ENCODE data around the gene ACAD8.

Gene ACAD8

DNA sequence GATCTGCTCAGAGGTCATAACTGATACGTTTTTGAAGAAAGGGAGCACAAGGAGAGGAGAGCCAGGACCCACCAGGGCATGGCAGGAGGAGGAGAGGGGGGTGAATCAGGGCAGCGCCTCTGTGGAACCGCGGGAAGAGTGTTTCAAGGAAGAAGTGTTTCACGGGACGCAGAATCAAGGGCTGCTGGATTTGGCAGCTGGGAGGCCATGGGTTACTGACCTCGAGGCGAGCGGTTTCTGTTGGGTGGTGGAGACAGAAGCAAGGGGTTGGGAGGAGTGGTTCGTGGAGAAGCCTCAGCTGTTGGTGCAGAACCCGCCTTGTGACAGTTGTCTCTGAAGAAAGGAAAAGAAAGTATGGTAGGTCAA lies 15.8 kb upstream of the ACAD8 start:
- no peak for DNase-seq (ENCODE audit: insufficient read length, low spot score)
- TF ChIP-seq TAF1 (IDR thresholded peaks at IDR 0.05; ENCODE audit: low read depth, low read length) (no peak), POLR2A (IDR thresholded peaks at IDR 0.05; ENCODE audit: low read depth, low read length) (no peak), POLR2AphosphoS5 (IDR thresholded peaks at IDR 0.05; ENCODE audit: low read depth, low read length) (no peak), SPI1 (IDR thresholded peaks at IDR 0.05; ENCODE audit: low read depth, low read length) (no peak), PAX5 (IDR thresholded peaks at IDR 0.05; ENCODE audit: insufficient read depth, low read length, severe bottlenecking) (no peak), POU2F2 (IDR thresholded peaks at IDR 0.05; ENCODE audit: low read depth, low read length) (no peak)
- no peak for FAIRE-seq

DNA sequence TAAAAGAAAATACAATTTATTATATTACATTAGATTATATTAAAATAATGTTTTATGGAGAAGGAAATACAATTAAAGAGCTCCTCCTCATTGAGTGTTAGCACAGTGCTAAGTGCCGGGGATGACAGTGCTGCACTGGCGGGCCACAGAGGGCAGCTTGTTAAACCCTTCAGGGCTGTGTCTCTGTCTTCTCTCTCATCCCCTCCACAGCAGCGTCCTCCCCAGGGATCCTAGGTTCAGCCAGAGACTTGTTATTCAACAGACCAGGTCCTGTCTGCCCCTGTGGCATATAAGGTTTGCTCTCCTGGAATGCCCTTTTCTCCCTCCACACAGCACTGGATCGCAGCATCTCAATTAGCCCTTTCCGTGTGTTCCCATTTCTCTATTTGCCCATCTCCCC lies 14.4 kb upstream of the ACAD8 start:
- TF ChIP-seq PAX5 (IDR thresholded peaks at IDR 0.05; ENCODE audit: insufficient read depth, low read length, severe bottlenecking), result no peak
- no peak for TF ChIP-seq POLR2A (IDR thresholded peaks at IDR 0.05; ENCODE audit: low read depth, low read length)
- no peak for TF ChIP-seq TAF1 (IDR thresholded peaks at IDR 0.05; ENCODE audit: low read depth, low read length)
- TF ChIP-seq POLR2AphosphoS5 (IDR thresholded peaks at IDR 0.05; ENCODE audit: low read depth, low read length), result no peak
- TF ChIP-seq POU2F2 (IDR thresholded peaks at IDR 0.05; ENCODE audit: low read depth, low read length), result no peak
- no peak for TF ChIP-seq SPI1 (IDR thresholded peaks at IDR 0.05; ENCODE audit: low read depth, low read length)
- no peak for DNase-seq (ENCODE audit: insufficient read length, low spot score)
- FAIRE-seq, result no peak

- no peak for TF ChIP-seq TAF1 (IDR thresholded peaks at IDR 0.05; ENCODE audit: low read depth, low read length)
- no peak for TF ChIP-seq POLR2AphosphoS5 (IDR thresholded peaks at IDR 0.05; ENCODE audit: low read depth, low read length)
- TF ChIP-seq SPI1 (IDR thresholded peaks at IDR 0.05; ENCODE audit: low read depth, low read length), result no peak
- TF ChIP-seq POLR2A (IDR thresholded peaks at IDR 0.05; ENCODE audit: low read depth, low read length), result no peak
- TF ChIP-seq POU2F2 (IDR thresholded peaks at IDR 0.05; ENCODE audit: low read depth, low read length), result no peak
- TF ChIP-seq PAX5 (IDR thresholded peaks at IDR 0.05; ENCODE audit: insufficient read depth, low read length, severe bottlenecking), result no peak
- no peak for DNase-seq (ENCODE audit: insufficient read length, low spot score)
- no peak for FAIRE-seq
Observed at GRCh38 chr11:134240592-134240991, 12.8 kb upstream of the ACAD8 start.

- TF ChIP-seq SPI1 (IDR thresholded peaks at IDR 0.05; ENCODE audit: low read depth, low read length), result no peak
- TF ChIP-seq POU2F2 (IDR thresholded peaks at IDR 0.05; ENCODE audit: low read depth, low read length), result no peak
- TF ChIP-seq TAF1 (IDR thresholded peaks at IDR 0.05; ENCODE audit: low read depth, low read length), result no peak
- TF ChIP-seq POLR2A (IDR thresholded peaks at IDR 0.05; ENCODE audit: low read depth, low read length), result no peak
- no peak for TF ChIP-seq POLR2AphosphoS5 (IDR thresholded peaks at IDR 0.05; ENCODE audit: low read depth, low read length)
- no peak for TF ChIP-seq PAX5 (IDR thresholded peaks at IDR 0.05; ENCODE audit: insufficient read depth, low read length, severe bottlenecking)
- FAIRE-seq, result no peak
- no peak for DNase-seq (ENCODE audit: insufficient read length, low spot score)
Observed at GRCh38 chr11:134242376-134242775, 11.0 kb upstream of the ACAD8 start.

DNA sequence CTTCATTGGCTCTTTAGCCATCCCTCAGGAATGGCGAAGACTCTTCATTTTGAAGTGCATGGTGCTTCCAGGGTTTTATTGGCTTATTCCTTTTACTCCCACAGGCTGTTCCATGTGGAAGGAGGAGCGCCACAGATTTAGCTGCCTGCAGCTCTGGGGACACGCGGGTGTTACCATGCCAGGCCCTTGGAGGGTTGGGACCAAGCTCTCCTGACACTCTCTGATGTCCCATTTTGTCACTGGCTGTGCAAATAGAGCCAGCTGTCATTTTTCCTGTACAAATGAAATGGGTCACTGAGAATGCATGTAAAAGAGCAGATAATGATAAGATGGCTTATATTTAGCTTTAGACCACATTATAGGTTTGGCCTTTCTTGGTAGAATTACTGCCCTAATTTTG lies 9.5 kb upstream of the ACAD8 start:
- FAIRE-seq (no peak), DNase-seq (ENCODE audit: insufficient read length, low spot score) (no peak)
- no peak for TF ChIP-seq SPI1 (IDR thresholded peaks at IDR 0.05; ENCODE audit: low read depth, low read length)
- TF ChIP-seq TAF1 (IDR thresholded peaks at IDR 0.05; ENCODE audit: low read depth, low read length), result no peak
- TF ChIP-seq POLR2AphosphoS5 (IDR thresholded peaks at IDR 0.05; ENCODE audit: low read depth, low read length), result no peak

GRCh38 chr11:134244593-134244992 lies 8.8 kb upstream of the ACAD8 start:
- FAIRE-seq, result peak; percentile 81
- peak; percentile 51 for DNase-seq (ENCODE audit: insufficient read length, low spot score)
- TF ChIP-seq PAX5 (IDR thresholded peaks at IDR 0.05; ENCODE audit: insufficient read depth, low read length, severe bottlenecking), result no peak
- no peak for TF ChIP-seq POLR2AphosphoS5 (IDR thresholded peaks at IDR 0.05; ENCODE audit: low read depth, low read length)
- TF ChIP-seq POU2F2 (IDR thresholded peaks at IDR 0.05; ENCODE audit: low read depth, low read length), result no peak
- no peak for TF ChIP-seq TAF1 (IDR thresholded peaks at IDR 0.05; ENCODE audit: low read depth, low read length)
- TF ChIP-seq SPI1 (IDR thresholded peaks at IDR 0.05; ENCODE audit: low read depth, low read length), result no peak
- TF ChIP-seq POLR2A (IDR thresholded peaks at IDR 0.05; ENCODE audit: low read depth, low read length), result no peak

DNA sequence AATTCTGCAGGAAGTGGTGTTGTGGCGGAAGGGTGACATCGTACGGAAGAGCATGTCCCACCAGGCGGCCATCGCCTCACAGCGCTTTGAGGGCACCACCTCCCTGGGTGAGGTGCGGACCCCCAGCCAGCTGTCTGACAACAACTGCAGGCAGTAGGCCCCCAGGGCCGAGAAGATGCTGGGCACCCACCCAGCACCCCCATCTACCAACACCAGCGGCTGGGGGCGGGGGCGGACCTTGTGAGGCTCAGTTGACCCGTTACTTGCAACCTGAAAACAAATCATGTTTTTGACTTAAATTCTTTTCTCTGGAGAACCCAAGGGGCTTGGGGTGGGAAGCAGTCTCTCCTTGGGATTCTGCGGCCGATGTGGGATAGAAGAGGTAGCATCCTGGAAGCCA lies 7.9 kb upstream of the ACAD8 start:
- no peak for FAIRE-seq
- no peak for TF ChIP-seq POLR2AphosphoS5 (IDR thresholded peaks at IDR 0.05; ENCODE audit: low read depth, low read length)
- TF ChIP-seq SPI1 (IDR thresholded peaks at IDR 0.05; ENCODE audit: low read depth, low read length), result no peak
- TF ChIP-seq POU2F2 (IDR thresholded peaks at IDR 0.05; ENCODE audit: low read depth, low read length), result no peak
- TF ChIP-seq POLR2A (IDR thresholded peaks at IDR 0.05; ENCODE audit: low read depth, low read length), result no peak
- TF ChIP-seq TAF1 (IDR thresholded peaks at IDR 0.05; ENCODE audit: low read depth, low read length), result no peak
- TF ChIP-seq PAX5 (IDR thresholded peaks at IDR 0.05; ENCODE audit: insufficient read depth, low read length, severe bottlenecking), result no peak
- no peak for DNase-seq (ENCODE audit: insufficient read length, low spot score)

DNA sequence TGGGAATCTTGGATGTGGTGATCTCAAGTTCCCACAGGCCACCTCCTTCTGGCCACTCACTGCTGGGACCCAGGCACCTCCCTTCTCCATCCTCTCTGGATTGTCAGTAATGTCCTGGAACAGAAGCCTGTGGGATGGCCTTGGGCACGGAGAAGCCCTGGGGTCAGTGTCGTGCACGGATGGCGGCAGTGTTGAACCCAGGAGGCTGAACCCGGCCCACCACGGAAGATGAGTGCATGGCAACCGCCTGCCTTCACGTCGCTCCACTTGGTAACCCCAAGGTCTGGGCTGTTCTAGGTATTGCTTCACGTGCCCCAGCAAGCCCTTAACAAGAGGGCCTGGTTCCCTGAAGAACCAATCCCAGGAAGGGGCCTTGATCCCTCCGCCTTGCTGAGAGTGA lies 7.3 kb upstream of the ACAD8 start:
- DNase-seq (ENCODE audit: insufficient read length, low spot score), result no peak
- TF ChIP-seq POU2F2 (IDR thresholded peaks at IDR 0.05; ENCODE audit: low read depth, low read length), result no peak
- no peak for TF ChIP-seq PAX5 (IDR thresholded peaks at IDR 0.05; ENCODE audit: insufficient read depth, low read length, severe bottlenecking)
- TF ChIP-seq POLR2A (IDR thresholded peaks at IDR 0.05; ENCODE audit: low read depth, low read length), result no peak
- no peak for TF ChIP-seq TAF1 (IDR thresholded peaks at IDR 0.05; ENCODE audit: low read depth, low read length)
- no peak for TF ChIP-seq POLR2AphosphoS5 (IDR thresholded peaks at IDR 0.05; ENCODE audit: low read depth, low read length)
- TF ChIP-seq SPI1 (IDR thresholded peaks at IDR 0.05; ENCODE audit: low read depth, low read length), result no peak
- no peak for FAIRE-seq

DNA sequence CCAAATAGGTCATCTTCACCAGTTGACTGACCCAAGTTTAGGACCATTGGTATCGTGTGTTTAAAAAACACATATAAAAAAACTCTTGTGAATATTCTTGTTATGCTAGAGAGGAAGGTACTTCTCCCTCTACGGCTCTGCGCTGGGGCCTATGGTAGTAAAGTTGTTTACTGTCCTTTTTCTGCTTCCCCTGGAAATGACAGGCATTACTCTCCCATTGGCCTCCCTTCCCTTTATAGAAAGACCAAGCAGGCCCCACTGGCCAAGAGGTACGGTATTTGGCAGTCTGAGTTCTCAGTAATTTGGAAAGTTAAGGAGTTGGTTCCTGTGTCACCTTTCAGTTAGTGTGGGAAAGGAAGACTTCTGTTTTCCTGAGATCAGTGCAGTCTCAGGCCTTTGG lies 6.7 kb upstream of the ACAD8 start:
- FAIRE-seq (no peak), DNase-seq (ENCODE audit: insufficient read length, low spot score) (no peak)
- no peak for TF ChIP-seq TAF1 (IDR thresholded peaks at IDR 0.05; ENCODE audit: low read depth, low read length)
- TF ChIP-seq PAX5 (IDR thresholded peaks at IDR 0.05; ENCODE audit: insufficient read depth, low read length, severe bottlenecking), result no peak
- TF ChIP-seq POU2F2 (IDR thresholded peaks at IDR 0.05; ENCODE audit: low read depth, low read length), result no peak
- no peak for TF ChIP-seq POLR2A (IDR thresholded peaks at IDR 0.05; ENCODE audit: low read depth, low read length)
- TF ChIP-seq SPI1 (IDR thresholded peaks at IDR 0.05; ENCODE audit: low read depth, low read length), result no peak
- no peak for TF ChIP-seq POLR2AphosphoS5 (IDR thresholded peaks at IDR 0.05; ENCODE audit: low read depth, low read length)

GRCh38 chr11:134248910-134249480 lies 4.4 kb upstream of the ACAD8 start:
- TF ChIP-seq POLR2AphosphoS5 (IDR thresholded peaks at IDR 0.05; ENCODE audit: low read depth, low read length) (no peak), POU2F2 (IDR thresholded peaks at IDR 0.05; ENCODE audit: low read depth, low read length) (no peak), PAX5 (IDR thresholded peaks at IDR 0.05; ENCODE audit: insufficient read depth, low read length, severe bottlenecking) (no peak), SPI1 (IDR thresholded peaks at IDR 0.05; ENCODE audit: low read depth, low read length) (no peak), TAF1 (IDR thresholded peaks at IDR 0.05; ENCODE audit: low read depth, low read length) (no peak), POLR2A (IDR thresholded peaks at IDR 0.05; ENCODE audit: low read depth, low read length) (no peak)
- DNase-seq (ENCODE audit: insufficient read length, low spot score), result no peak
- no peak for FAIRE-seq

Measured in GM12891 (cell line).